ENCODE results near the gene PADI4. TPM values are rescaled to one million over a fixed set of nuclear protein-coding genes. Genes with fewer than 3 reads are reported as not detected.

The PADI4 gene
- total and polyA plus RNA-seq, 2 of the 4 experiments (the other 2 are of a cell fraction): not detected

Small RNAs within 50 kb of the gene (microRNA-seq; reads per million reads assigned to microRNA genes)
- 0 reads per million in 2 experiments for gene MIR3972 (ENCODE audit: insufficient read depth in 1 of 2, insufficient read length in 1 of 2, unreplicated experiment in 1 of 2)

Small RNAs within 50 kb of the gene (small RNA-seq; reads per million reads assigned to genes)
- 0 reads per million in 5 experiments for gene MIR3972

Other genes starting within 250 kb of the PADI4 start
- not detected in 2 replicates for gene PADI2, start 188.7 kb upstream of the PADI4 start, total RNA-seq (2012; rRNA removed)
- not detected in 2 replicates for gene PADI2, start 188.7 kb upstream of the PADI4 start, polyA plus RNA-seq (2012; rRNA removed)
- not detected in 2 replicates for gene PADI1, start 103.1 kb upstream of the PADI4 start, total RNA-seq (2012; rRNA removed)
- gene PADI1, start 103.1 kb upstream of the PADI4 start, polyA plus RNA-seq (2012; rRNA removed): 0.13 and 0.17 TPM in 2 replicates
- not detected in 2 replicates for gene PADI3, start 59.1 kb upstream of the PADI4 start, total RNA-seq (2012; rRNA removed)
- gene PADI3, start 59.1 kb upstream of the PADI4 start, polyA plus RNA-seq (2012; rRNA removed): not detected in 2 replicates
- not detected in 2 replicates for gene PADI6, start 64.0 kb downstream of the PADI4 start, total RNA-seq (2012; rRNA removed)
- not detected in 2 replicates for gene PADI6, start 64.0 kb downstream of the PADI4 start, polyA plus RNA-seq (2012; rRNA removed)
- gene RCC2, start 131.5 kb downstream of the PADI4 start, total RNA-seq (2012; rRNA removed): 24.0 and 24.2 TPM in 2 replicates
- gene RCC2, start 131.5 kb downstream of the PADI4 start, polyA plus RNA-seq (2012; rRNA removed): 38.9 and 43.5 TPM in 2 replicates
- gene ARHGEF10L, start 231.5 kb downstream of the PADI4 start, total RNA-seq (2012; rRNA removed): 4.8 and 5.0 TPM in 2 replicates
- gene ARHGEF10L, start 231.5 kb downstream of the PADI4 start, polyA plus RNA-seq (2012; rRNA removed): 12.4 and 14.5 TPM in 2 replicates

Measured in IMR-90 (cell line).